ENCODE measurements around the gene TSKU.
"Not testable (repeated sequence)": the region's sequence is repeated elsewhere in the genome, so short reads cannot be mapped to it uniquely, and the experiment has no call there.

TSKU gene

GRCh38 chr11:76788661-76789442, 5.7 kb downstream of the TSKU start:
- H3K4me2 ChIP-seq (ENCODE audit: low read depth, low read length, poor library complexity, severe bottlenecking) = no peak overlapping the region
- no peak overlapping the region for H2AFZ ChIP-seq (ENCODE audit: low read length)
- H3K36me3 ChIP-seq (ENCODE audit: insufficient read depth, low read length) = no peaks in the 10 kb centered on the region
- no peaks in the 10 kb centered on the region for H3F3A ChIP-seq (ENCODE audit: low read depth)
- no peak for TF ChIP-seq EZH2phosphoT487 (IDR thresholded peaks at IDR 0.05; ENCODE audit: borderline replicate concordance)
- TF ChIP-seq, protein P1, sequence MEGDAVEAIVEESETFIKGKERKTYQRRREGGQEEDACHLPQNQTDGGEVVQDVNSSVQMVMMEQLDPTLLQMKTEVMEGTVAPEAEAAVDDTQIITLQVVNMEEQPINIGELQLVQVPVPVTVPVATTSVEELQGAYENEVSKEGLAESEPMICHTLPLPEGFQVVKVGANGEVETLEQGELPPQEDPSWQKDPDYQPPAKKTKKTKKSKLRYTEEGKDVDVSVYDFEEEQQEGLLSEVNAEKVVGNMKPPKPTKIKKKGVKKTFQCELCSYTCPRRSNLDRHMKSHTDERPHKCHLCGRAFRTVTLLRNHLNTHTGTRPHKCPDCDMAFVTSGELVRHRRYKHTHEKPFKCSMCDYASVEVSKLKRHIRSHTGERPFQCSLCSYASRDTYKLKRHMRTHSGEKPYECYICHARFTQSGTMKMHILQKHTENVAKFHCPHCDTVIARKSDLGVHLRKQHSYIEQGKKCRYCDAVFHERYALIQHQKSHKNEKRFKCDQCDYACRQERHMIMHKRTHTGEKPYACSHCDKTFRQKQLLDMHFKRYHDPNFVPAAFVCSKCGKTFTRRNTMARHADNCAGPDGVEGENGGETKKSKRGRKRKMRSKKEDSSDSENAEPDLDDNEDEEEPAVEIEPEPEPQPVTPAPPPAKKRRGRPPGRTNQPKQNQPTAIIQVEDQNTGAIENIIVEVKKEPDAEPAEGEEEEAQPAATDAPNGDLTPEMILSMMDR (conservative IDR thresholded peaks at IDR 0.05; ENCODE audit: low read length) = no peak
- H3K4me1 ChIP-seq (ENCODE audit: insufficient read depth, low read length, poor library complexity, severe bottlenecking) = peaks cover 21% of the 10 kb centered on the region
- H3K4me3 ChIP-seq (ENCODE audit: low read length, poor library complexity, severe bottlenecking) = no peak overlapping the region
- no peaks in the 10 kb centered on the region for H3K9me2 ChIP-seq (replicated peaks; ENCODE audit: low read depth, low read length)
- no peaks in the 10 kb centered on the region for H3K27me3 ChIP-seq (ENCODE audit: insufficient read depth, low read length, poor library complexity, severe bottlenecking)
- H4K20me1 ChIP-seq (ENCODE audit: insufficient read depth, low read length, poor library complexity, severe bottlenecking) = peaks cover 1% of the 10 kb centered on the region
- H3K9me3 ChIP-seq (ENCODE audit: insufficient read depth, low read depth, low read length) = no peaks in the 10 kb centered on the region; the same call in 1 of the 2 replicates
- H3K9ac ChIP-seq (ENCODE audit: low read depth, low read length, poor library complexity, severe bottlenecking) = no peak overlapping the region
- peaks cover 62% of the 10 kb centered on the region; the same call in 1 of the 2 replicates for H3K79me2 ChIP-seq (ENCODE audit: insufficient read depth, low read length)

DNA sequence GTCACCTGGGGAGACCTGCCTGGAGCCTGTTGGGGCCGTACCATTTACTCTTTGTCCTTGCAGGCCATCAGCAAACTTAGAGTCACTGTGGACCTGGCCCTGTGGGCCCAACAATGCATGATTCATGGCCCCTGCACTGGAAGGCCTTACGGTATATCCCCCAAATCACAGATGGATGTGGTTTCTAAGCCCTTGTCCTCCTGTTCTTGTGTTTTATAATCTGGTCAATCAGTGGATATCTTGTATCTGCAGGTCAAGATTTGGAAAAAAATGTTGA, 6.2 kb downstream of the TSKU start:
- Histone ChIP-seq H3K36me3 (ENCODE audit: insufficient read depth, low read length) (no peaks in the 10 kb centered on the region), H3K27me3 (ENCODE audit: insufficient read depth, low read length, poor library complexity, severe bottlenecking) (no peaks in the 10 kb centered on the region), H3K9ac (ENCODE audit: low read depth, low read length, poor library complexity, severe bottlenecking) (no peak overlapping the region), H3K9me3 (ENCODE audit: insufficient read depth, low read depth, low read length) (no peaks in the 10 kb centered on the region; the same call in 1 of the 2 replicates), H3K4me3 (ENCODE audit: low read length, poor library complexity, severe bottlenecking) (no peak overlapping the region), H3K4me1 (ENCODE audit: insufficient read depth, low read length, poor library complexity, severe bottlenecking) (peaks cover 19% of the 10 kb centered on the region), H3K4me2 (ENCODE audit: low read depth, low read length, poor library complexity, severe bottlenecking) (no peak overlapping the region), H3K79me2 (ENCODE audit: insufficient read depth, low read length) (peaks cover 61% of the 10 kb centered on the region; the same call in 1 of the 2 replicates), H2AFZ (ENCODE audit: low read length) (no peak overlapping the region), H3F3A (ENCODE audit: low read depth) (no peaks in the 10 kb centered on the region), H4K20me1 (ENCODE audit: insufficient read depth, low read length, poor library complexity, severe bottlenecking) (peaks cover 4% of the 10 kb centered on the region), H3K9me2 (replicated peaks; ENCODE audit: low read depth, low read length) (no peaks in the 10 kb centered on the region)
- TF ChIP-seq EZH2phosphoT487 (IDR thresholded peaks at IDR 0.05; ENCODE audit: borderline replicate concordance) = no peak
- TF ChIP-seq, protein P1 (conservative IDR thresholded peaks at IDR 0.05; ENCODE audit: low read length) = no peak

- Histone ChIP-seq H3K4me1 (ENCODE audit: insufficient read depth, low read length, poor library complexity, severe bottlenecking) (peaks cover 13% of the 10 kb centered on the region), H3F3A (ENCODE audit: low read depth) (no peaks in the 10 kb centered on the region), H2AFZ (ENCODE audit: low read length) (no peak overlapping the region), H3K4me3 (ENCODE audit: low read length, poor library complexity, severe bottlenecking) (no peak overlapping the region), H3K9me3 (ENCODE audit: insufficient read depth, low read depth, low read length) (no peaks in the 10 kb centered on the region; the same call in 1 of the 2 replicates), H3K9me2 (replicated peaks; ENCODE audit: low read depth, low read length) (no peaks in the 10 kb centered on the region), H3K9ac (ENCODE audit: low read depth, low read length, poor library complexity, severe bottlenecking) (no peak overlapping the region), H3K4me2 (ENCODE audit: low read depth, low read length, poor library complexity, severe bottlenecking) (no peak overlapping the region), H4K20me1 (ENCODE audit: insufficient read depth, low read length, poor library complexity, severe bottlenecking) (peaks cover 6% of the 10 kb centered on the region), H3K79me2 (ENCODE audit: insufficient read depth, low read length) (peaks cover 55% of the 10 kb centered on the region; the same call in 1 of the 2 replicates), H3K27me3 (ENCODE audit: insufficient read depth, low read length, poor library complexity, severe bottlenecking) (no peaks in the 10 kb centered on the region), H3K36me3 (ENCODE audit: insufficient read depth, low read length) (no peaks in the 10 kb centered on the region)
- TF ChIP-seq, protein P1 (conservative IDR thresholded peaks at IDR 0.05; ENCODE audit: low read length) = no peak
- TF ChIP-seq EZH2phosphoT487 (IDR thresholded peaks at IDR 0.05; ENCODE audit: borderline replicate concordance) = no peak
Observed at GRCh38 chr11:76790251-76790650, 7.1 kb downstream of the TSKU start.

GRCh38 chr11:76791002-76791770, 8.0 kb downstream of the TSKU start:
- H2AFZ ChIP-seq (ENCODE audit: low read length); H3K9me2 ChIP-seq (replicated peaks; ENCODE audit: low read depth, low read length); H4K20me1 ChIP-seq (ENCODE audit: insufficient read depth, low read length, poor library complexity, severe bottlenecking); H3K36me3 ChIP-seq (ENCODE audit: insufficient read depth, low read length); H3K9me3 ChIP-seq (ENCODE audit: insufficient read depth, low read depth, low read length); H3F3A ChIP-seq (ENCODE audit: low read depth); H3K27me3 ChIP-seq (ENCODE audit: insufficient read depth, low read length, poor library complexity, severe bottlenecking); H3K4me3 ChIP-seq (ENCODE audit: low read length, poor library complexity, severe bottlenecking); H3K9ac ChIP-seq (ENCODE audit: low read depth, low read length, poor library complexity, severe bottlenecking); H3K4me2 ChIP-seq (ENCODE audit: low read depth, low read length, poor library complexity, severe bottlenecking): not testable (repeated sequence)
- H3K79me2 ChIP-seq (ENCODE audit: insufficient read depth, low read length) = peaks cover 51% of the 10 kb centered on the region; the same call in 1 of the 2 replicates
- H3K4me1 ChIP-seq (ENCODE audit: insufficient read depth, low read length, poor library complexity, severe bottlenecking) = peaks cover 10% of the 10 kb centered on the region

Measured in Loucy (cell line).